ENCODE results near the gene WWOX. TPM values are rescaled to one million over a fixed set of nuclear protein-coding genes. Genes with fewer than 3 reads are reported as not detected.

The WWOX gene
- total RNA-seq, 1 experiment from 2014 or later: 35.6 TPM

DNA sequence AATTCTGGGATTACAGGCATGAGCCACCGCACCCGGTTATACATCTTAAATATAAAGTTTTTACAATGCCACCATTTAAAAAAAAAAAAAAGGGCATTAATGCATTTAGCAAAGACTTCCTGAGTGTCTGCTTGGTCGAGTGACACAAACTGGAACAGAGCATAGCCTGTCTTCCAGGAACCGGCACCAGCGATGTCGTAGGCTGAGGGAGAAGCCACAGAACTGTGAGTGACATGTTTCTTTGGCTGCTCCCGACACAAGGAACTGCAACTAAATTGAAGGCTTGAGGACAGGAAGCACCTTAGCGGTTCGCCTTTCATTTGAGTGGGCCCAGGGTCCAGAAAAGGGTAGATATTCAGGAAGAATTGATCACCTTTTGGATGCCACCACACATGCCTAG is 783.3 kb downstream of the WWOX start:
- intact Hi-C loops (cut with micrococcal nuclease; ENCODE audit: unreplicated experiment): no loop called here

DNA sequence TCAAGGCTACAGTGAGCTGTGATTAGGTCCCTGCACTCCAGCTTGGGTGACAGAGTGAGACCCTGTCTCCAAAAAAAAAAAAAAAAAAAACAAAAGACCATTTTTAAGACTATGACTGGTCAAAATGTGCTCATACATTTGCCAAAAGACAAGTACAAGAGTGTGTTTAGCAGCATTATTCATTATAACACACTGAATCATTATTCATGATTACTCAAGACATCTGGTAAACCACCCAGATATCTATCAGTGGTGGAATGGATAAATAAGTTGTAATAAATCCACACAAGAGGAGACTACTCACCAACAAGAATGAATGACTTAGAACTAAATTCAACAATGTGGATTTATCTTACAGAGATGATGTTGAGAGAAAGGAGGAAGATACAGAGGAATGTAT is 784.8 kb downstream of the WWOX start:
- H3K9me3 ChIP-seq (ENCODE audit: insufficient read depth, low read depth): no peaks in the 10 kb centered on the region
- CTCF ChIA-PET: no interaction called here
- no peaks in the 10 kb centered on the region for H3K36me3 ChIP-seq (ENCODE audit: low read depth)
- H3K4me2 ChIP-seq: no peak overlapping the region
- TF ChIP-seq, protein P1, sequence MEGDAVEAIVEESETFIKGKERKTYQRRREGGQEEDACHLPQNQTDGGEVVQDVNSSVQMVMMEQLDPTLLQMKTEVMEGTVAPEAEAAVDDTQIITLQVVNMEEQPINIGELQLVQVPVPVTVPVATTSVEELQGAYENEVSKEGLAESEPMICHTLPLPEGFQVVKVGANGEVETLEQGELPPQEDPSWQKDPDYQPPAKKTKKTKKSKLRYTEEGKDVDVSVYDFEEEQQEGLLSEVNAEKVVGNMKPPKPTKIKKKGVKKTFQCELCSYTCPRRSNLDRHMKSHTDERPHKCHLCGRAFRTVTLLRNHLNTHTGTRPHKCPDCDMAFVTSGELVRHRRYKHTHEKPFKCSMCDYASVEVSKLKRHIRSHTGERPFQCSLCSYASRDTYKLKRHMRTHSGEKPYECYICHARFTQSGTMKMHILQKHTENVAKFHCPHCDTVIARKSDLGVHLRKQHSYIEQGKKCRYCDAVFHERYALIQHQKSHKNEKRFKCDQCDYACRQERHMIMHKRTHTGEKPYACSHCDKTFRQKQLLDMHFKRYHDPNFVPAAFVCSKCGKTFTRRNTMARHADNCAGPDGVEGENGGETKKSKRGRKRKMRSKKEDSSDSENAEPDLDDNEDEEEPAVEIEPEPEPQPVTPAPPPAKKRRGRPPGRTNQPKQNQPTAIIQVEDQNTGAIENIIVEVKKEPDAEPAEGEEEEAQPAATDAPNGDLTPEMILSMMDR (conservative IDR thresholded peaks at IDR 0.05): no peak
- no peak for TF ChIP-seq EZH2 (IDR thresholded peaks at IDR 0.05; ENCODE audit: low read depth)
- H3K27me3 ChIP-seq (ENCODE audit: insufficient read depth, low read depth): no peaks in the 10 kb centered on the region
- no peaks in the 10 kb centered on the region for H4K20me1 ChIP-seq (ENCODE audit: insufficient read depth)
- no peak overlapping the region for H3K4me3 ChIP-seq
- no TSS peak for BruUV-seq (replicated peaks)
- no peak for DNase-seq
- POLR2A ChIA-PET (ENCODE audit: unreplicated experiment): no interaction called here
- H3K79me2 ChIP-seq (ENCODE audit: low read depth): no peaks in the 10 kb centered on the region
- no peak overlapping the region for H2AFZ ChIP-seq
- no peaks in the 10 kb centered on the region for H3K9me2 ChIP-seq (ENCODE audit: insufficient read depth)
- H3K4me1 ChIP-seq (replicated peaks; ENCODE audit: insufficient read depth): no peaks in the 10 kb centered on the region
- no peaks in the 10 kb centered on the region for H3F3A ChIP-seq (ENCODE audit: insufficient read depth, low read depth)
- intact Hi-C loops (cut with micrococcal nuclease; ENCODE audit: unreplicated experiment): no loop called here
- H3K27ac ChIP-seq: no peak overlapping the region

More for the DNA sequence above, 783.3 kb downstream of the WWOX start:
- Histone ChIP-seq H3K4me1 (replicated peaks; ENCODE audit: insufficient read depth) (no peaks in the 10 kb centered on the region), H3K4me2 (no peak overlapping the region), H3K27ac (no peak overlapping the region), H3K9me3 (ENCODE audit: insufficient read depth, low read depth) (no peaks in the 10 kb centered on the region), H3K9me2 (ENCODE audit: insufficient read depth) (no peaks in the 10 kb centered on the region), H2AFZ (no peak overlapping the region), H3K79me2 (ENCODE audit: low read depth) (no peaks in the 10 kb centered on the region), H3K36me3 (ENCODE audit: low read depth) (no peaks in the 10 kb centered on the region), H4K20me1 (ENCODE audit: insufficient read depth) (no peaks in the 10 kb centered on the region), H3K4me3 (no peak overlapping the region), H3K27me3 (ENCODE audit: insufficient read depth, low read depth) (no peaks in the 10 kb centered on the region), H3F3A (ENCODE audit: insufficient read depth, low read depth) (no peaks in the 10 kb centered on the region)
- CTCF ChIA-PET: no interaction called here
- no TSS peak for BruUV-seq (replicated peaks)
- TF ChIP-seq, protein P1 (conservative IDR thresholded peaks at IDR 0.05): no peak
- no peak for TF ChIP-seq EZH2 (IDR thresholded peaks at IDR 0.05; ENCODE audit: low read depth)
- POLR2A ChIA-PET (ENCODE audit: unreplicated experiment): no interaction called here
- no peak for DNase-seq

DNA sequence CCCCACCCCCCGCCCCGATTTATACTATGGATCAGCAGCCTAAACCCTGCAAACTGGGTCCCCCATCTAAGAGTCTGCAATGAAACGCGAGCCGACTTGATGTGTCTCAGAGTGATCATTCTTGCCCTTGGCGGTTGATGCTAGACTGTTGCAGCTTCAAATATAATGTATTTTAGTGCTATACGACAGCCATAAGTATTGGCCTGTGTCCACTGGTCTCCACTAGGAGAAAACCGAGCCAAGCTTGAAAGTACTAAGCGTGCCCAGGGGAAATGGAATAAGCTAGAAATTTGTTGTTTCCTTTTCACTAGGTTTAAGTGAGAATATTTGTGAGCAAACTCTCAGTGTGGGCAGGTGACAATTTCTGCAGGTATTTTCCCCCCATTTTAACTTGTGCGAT is 789.9 kb downstream of the WWOX start:
- TF ChIP-seq EZH2 (IDR thresholded peaks at IDR 0.05; ENCODE audit: low read depth): no peak
- TF ChIP-seq, protein P1 (conservative IDR thresholded peaks at IDR 0.05): no peak
- no peaks in the 10 kb centered on the region for H3K4me1 ChIP-seq (replicated peaks; ENCODE audit: insufficient read depth)
- no peak overlapping the region for H3K4me3 ChIP-seq
- H2AFZ ChIP-seq: no peak overlapping the region
- no peaks in the 10 kb centered on the region for H3K79me2 ChIP-seq (ENCODE audit: low read depth)
- no peaks in the 10 kb centered on the region for H3K36me3 ChIP-seq (ENCODE audit: low read depth)
- no peaks in the 10 kb centered on the region for H3K27me3 ChIP-seq (ENCODE audit: insufficient read depth, low read depth)
- no peaks in the 10 kb centered on the region for H3F3A ChIP-seq (ENCODE audit: insufficient read depth, low read depth)
- no peak overlapping the region for H3K27ac ChIP-seq
- no peaks in the 10 kb centered on the region for H3K9me3 ChIP-seq (ENCODE audit: insufficient read depth, low read depth)
- DNase-seq: no peak
- BruUV-seq (replicated peaks): no TSS peak
- CTCF ChIA-PET: no interaction called here
- intact Hi-C loops (cut with micrococcal nuclease; ENCODE audit: unreplicated experiment): no loop called here
- no peaks in the 10 kb centered on the region for H4K20me1 ChIP-seq (ENCODE audit: insufficient read depth)
- no peak overlapping the region for H3K4me2 ChIP-seq
- POLR2A ChIA-PET (ENCODE audit: unreplicated experiment): no interaction called here
- no peaks in the 10 kb centered on the region for H3K9me2 ChIP-seq (ENCODE audit: insufficient read depth)

Data from PC-9 (cell line).